D721Med (cell line): ENCODE results near the gene ZC4H2.
"Not testable (repeated sequence)": the region's sequence is repeated elsewhere in the genome, so short reads cannot be mapped to it uniquely, and the experiment has no call there.

ENCODE experiments used
- DNase-seq: peaks from one replicate; pipeline ENCODE4 v3.0.0; 2011; ENCODE audit warnings: low spot score; ENCODE audit not compliant: insufficient read length
- FAIRE-seq: peaks from 2 replicates; lab custom pipeline; 2011; peaks lifted over from hg19 to GRCh38; lab: Jason Lieb, UNC
- TF ChIP-seq, protein P1 (sequence below): IDR thresholded peaks from 2 replicates; pipeline ENCODE4 v1.5.1; 2012; ENCODE audit warnings: mild to moderate bottlenecking, control low read depth; ENCODE audit not compliant: insufficient read depth; ENCODE audit errors: missing control alignments

Gene ZC4H2, protein sequence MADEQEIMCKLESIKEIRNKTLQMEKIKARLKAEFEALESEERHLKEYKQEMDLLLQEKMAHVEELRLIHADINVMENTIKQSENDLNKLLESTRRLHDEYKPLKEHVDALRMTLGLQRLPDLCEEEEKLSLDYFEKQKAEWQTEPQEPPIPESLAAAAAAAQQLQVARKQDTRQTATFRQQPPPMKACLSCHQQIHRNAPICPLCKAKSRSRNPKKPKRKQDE

DNA sequence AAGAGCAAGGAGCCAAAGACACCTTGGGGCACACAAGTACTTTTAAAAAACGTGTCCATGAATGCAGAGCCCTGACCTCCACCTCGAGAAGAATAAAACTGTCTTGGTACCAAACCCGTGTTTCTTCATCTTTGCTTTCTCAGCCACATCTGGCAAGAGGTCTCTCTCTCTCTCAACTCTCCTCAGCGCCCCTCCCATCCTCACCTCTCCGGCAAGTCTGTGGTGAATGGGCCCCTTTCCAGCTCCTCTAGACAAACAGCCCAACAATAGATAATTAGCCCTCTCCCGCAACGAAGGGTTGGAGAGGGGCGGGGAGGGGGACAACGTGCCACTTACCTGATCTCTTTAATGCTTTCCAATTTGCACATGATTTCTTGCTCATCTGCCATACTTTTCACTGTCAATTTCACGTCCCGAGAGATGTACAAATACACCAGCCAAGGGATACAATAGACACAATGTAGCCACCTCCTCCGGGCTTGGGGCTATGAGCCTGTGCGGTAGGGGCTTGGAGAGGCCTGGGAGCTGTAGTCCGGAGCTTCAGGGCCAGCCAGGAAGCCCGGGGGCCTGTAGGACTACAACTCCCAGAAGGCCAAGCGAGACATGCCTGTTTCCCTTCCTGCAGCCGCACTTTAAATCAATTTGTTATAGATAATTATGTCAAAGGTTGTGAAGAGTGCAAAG lies at the start of gene ZC4H2:
TSS of gene ZC4H2 (minus strand) at position 462 of the 684 bp plus-strand sequence. CDS start at position 389, 73 bp downstream.
- DNase-seq (no peak), FAIRE-seq (no peak)
- TF ChIP-seq, protein P1, sequence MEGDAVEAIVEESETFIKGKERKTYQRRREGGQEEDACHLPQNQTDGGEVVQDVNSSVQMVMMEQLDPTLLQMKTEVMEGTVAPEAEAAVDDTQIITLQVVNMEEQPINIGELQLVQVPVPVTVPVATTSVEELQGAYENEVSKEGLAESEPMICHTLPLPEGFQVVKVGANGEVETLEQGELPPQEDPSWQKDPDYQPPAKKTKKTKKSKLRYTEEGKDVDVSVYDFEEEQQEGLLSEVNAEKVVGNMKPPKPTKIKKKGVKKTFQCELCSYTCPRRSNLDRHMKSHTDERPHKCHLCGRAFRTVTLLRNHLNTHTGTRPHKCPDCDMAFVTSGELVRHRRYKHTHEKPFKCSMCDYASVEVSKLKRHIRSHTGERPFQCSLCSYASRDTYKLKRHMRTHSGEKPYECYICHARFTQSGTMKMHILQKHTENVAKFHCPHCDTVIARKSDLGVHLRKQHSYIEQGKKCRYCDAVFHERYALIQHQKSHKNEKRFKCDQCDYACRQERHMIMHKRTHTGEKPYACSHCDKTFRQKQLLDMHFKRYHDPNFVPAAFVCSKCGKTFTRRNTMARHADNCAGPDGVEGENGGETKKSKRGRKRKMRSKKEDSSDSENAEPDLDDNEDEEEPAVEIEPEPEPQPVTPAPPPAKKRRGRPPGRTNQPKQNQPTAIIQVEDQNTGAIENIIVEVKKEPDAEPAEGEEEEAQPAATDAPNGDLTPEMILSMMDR: no peak

- FAIRE-seq: no peak
- TF ChIP-seq, protein P1: no peak
Observed at GRCh38 chrX:65017451-65017850, 41.2 kb upstream of the ZC4H2 start.

DNA sequence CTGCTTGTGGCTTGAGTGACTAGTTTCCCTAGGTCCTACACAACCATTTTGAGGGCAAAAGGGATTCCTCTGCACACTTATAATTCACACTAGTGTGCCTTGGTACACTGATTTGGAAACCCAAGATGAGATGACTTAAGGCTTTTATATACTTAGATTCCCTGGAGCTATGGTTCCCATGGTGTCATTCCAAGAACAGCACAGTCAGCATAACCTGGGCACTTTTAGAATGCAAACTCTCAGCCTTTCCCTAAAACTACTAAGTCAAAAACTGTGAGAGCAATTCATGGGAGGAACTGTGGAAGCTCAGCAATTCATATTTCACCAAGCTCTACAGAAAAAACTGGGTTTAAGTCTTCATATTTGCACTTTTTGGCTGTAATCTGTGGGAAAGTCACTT lies 38.0 kb upstream of the ZC4H2 start:
- TF ChIP-seq, protein P1: no peak
- FAIRE-seq: no peak

More at GRCh38 chrX:65017451-65017850, 41.2 kb upstream of the ZC4H2 start:
- no peak for DNase-seq

DNA sequence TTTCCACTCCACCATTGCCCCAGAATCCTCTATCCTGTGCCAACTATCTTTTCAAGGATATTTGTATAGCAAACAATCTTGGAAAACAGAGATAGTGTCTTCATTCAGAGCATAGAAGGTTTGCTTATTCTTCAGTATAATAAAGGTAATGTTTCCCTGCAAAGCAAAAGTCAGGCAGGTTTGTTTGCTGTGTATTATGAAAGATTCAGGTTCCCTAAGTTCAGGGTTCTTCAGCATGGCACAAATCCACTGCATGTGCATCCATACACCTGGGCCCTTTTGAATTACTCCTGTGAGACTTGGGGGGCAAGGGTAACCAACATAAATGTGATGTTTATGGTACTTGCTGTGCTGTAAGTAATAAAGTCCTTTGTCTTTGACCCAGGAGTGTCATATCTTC lies 33.2 kb upstream of the ZC4H2 start:
- FAIRE-seq: no peak
- TF ChIP-seq, protein P1: no peak

More for the DNA sequence above, 38.0 kb upstream of the ZC4H2 start:
- no peak for DNase-seq

GRCh38 chrX:65002208-65002607 lies 26.0 kb upstream of the ZC4H2 start:
- not testable (repeated sequence) for DNase-seq, FAIRE-seq

More for the DNA sequence above, 33.2 kb upstream of the ZC4H2 start:
- no peak for DNase-seq

DNA sequence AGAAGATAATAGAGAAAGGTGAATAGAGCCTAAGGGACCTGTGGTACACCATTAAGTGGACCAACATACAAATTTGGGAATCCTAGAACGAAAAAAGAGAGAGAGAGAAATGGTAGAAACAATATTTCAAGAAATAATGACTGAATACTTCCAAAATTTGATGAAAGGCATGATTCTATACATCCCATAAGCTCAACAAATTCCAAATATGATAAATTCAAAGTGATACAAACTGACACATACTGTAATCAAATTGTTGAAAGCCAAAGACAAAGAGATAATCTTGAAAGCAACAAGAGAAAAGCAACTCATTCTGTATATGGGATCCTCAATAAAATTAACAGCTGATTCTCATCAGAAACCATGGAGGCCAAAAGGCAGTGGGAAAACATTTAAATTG lies 20.6 kb upstream of the ZC4H2 start:
- DNase-seq (no peak), FAIRE-seq (no peak)
- TF ChIP-seq, protein P1: no peak

DNA sequence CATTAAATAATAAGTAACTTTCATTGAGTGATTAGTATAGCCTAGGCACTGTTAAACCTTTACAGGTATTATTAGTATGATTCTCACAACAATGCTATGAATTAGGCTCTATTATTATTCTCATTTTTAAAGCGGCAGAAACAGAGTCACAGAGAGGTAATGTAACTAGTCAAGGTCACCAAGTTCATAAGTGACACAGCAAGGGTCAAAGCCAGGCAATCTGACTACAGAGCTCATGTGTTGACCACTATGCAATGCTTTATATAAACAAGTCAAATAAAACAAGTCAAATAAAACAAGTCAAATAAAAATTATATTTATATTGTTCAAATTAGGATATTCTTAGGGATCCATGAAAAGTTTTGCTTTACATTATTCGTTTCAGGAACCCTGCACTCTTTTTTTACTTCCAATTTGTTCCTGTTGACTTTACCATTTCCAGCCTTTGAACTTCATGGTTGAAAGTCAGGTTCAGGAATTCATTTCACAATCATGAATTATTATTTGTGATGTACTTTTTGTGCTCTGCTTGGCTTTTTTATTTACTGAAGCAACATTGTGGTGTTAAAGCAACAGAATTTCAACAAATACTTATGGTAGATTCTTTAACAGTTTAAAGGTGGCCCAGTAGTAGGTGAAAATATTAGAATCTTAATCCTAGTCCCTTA lies 18.0 kb upstream of the ZC4H2 start:
- DNase-seq (no peak), FAIRE-seq (no peak)
- TF ChIP-seq, protein P1: no peak
